ENCODE results near the gene IFRD1. TPM values are rescaled to one million over a fixed set of nuclear protein-coding genes. Genes with fewer than 3 reads are reported as not detected.

IFRD1 gene
- total RNA-seq, 3 donors from 2014 or later (not counting 1 experiment from before 2014, with no cell fraction given) = 244 to 278 (median 261) TPM

DNA sequence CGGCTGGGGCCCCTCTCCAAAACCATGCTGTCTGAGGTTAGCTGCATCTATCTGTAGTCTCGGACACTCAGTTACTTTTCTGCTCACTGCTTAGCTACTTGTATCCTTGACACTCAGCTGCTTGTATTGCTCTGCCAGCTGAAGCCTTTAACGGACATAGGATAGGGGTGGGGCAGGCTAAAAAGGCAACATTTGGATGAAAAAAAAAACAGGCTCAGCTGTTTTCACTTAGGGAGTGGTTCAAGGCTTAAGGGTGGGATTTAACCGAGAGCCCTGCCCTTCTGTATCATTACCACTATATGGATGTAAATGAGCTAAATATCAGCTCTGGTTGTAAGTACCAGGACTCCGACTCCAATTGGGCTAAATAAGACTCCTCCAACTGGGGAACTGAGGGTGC lies 59.1 kb downstream of the IFRD1 start:
- Histone ChIP-seq H3K27ac (ENCODE audit: low read length) (no peak overlapping the region), H3K36me3 (ENCODE audit: control insufficient read depth, insufficient read depth, low read length) (no peaks in the 10 kb centered on the region), H3K27me3 (ENCODE audit: control insufficient read depth, insufficient read depth, low read length) (no peaks in the 10 kb centered on the region), H3K4me3 (ENCODE audit: low read length) (no peak overlapping the region), H3K4me1 (ENCODE audit: control insufficient read depth, insufficient read depth, low read length) (peaks cover 3% of the 10 kb centered on the region), H3K9me3 (ENCODE audit: control insufficient read depth, insufficient read depth, low read length) (no peaks in the 10 kb centered on the region)
- DNase-seq (no peak), ATAC-seq (no peak)
- Mint-ChIP-seq H3K36me3 (no peaks in the 10 kb centered on the region), H3K9me3 (no peaks in the 10 kb centered on the region), H3K27me3 (ENCODE audit: low read depth in 2 of 2) (peaks cover 2 to 6% of the 10 kb centered on the region in 2 donors), H3K4me1 (no peaks in the 10 kb centered on the region), H3K27ac (no peak overlapping the region), H3K4me3 (no peak overlapping the region)
- TF ChIP-seq, protein P1, sequence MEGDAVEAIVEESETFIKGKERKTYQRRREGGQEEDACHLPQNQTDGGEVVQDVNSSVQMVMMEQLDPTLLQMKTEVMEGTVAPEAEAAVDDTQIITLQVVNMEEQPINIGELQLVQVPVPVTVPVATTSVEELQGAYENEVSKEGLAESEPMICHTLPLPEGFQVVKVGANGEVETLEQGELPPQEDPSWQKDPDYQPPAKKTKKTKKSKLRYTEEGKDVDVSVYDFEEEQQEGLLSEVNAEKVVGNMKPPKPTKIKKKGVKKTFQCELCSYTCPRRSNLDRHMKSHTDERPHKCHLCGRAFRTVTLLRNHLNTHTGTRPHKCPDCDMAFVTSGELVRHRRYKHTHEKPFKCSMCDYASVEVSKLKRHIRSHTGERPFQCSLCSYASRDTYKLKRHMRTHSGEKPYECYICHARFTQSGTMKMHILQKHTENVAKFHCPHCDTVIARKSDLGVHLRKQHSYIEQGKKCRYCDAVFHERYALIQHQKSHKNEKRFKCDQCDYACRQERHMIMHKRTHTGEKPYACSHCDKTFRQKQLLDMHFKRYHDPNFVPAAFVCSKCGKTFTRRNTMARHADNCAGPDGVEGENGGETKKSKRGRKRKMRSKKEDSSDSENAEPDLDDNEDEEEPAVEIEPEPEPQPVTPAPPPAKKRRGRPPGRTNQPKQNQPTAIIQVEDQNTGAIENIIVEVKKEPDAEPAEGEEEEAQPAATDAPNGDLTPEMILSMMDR (IDR thresholded peaks at IDR 0.05) = no peak
- 96% methylated on average over 3 of the region's 5 CpGs for WGBS (ENCODE audit: insufficient coverage)
- intact Hi-C loops (cut with micrococcal nuclease) = no loop called here

DNA sequence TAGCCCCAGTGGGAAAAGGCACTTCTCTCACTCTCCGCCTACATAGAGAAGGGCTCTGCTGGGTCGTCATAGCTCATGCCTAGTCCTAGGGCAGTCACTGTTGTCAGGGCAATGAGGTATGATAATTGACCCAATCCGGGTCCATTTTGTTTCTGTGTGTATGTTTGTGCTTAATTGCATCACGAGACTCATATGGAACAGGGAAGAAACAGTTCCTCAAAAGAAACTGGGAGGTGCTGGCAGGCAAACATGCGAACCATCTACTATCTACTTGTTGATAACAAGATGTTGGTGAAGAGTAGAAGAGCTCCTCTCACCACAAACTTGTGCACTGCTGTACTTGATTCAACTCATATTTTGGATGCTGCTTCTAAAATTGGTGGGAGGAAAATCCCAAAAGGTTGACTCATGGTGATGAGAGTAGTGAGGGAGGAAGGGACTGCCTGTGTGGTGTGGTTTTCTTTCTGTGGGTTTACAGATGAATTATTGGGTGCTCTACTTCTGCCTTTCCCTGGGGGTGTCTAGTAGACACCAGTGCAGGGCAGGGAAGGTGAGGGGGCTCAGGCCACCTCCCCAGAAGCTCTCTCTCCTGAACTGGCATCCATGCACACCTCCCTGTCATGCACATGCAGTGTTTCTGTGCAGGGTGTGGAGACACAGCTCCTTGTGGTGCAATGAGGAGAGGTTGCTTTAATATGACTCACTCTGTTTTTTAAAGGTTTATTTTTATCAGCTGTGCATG lies 59.9 kb downstream of the IFRD1 start:
- no peaks in the 10 kb centered on the region for H3K4me1 Mint-ChIP-seq
- H3K27me3 ChIP-seq (ENCODE audit: control insufficient read depth, insufficient read depth, low read length) = no peaks in the 10 kb centered on the region
- H3K4me3 Mint-ChIP-seq = no peak overlapping the region
- H3K36me3 ChIP-seq (ENCODE audit: control insufficient read depth, insufficient read depth, low read length) = no peaks in the 10 kb centered on the region
- no peaks in the 10 kb centered on the region for H3K9me3 ChIP-seq (ENCODE audit: control insufficient read depth, insufficient read depth, low read length)
- no peaks in the 10 kb centered on the region for H3K36me3 Mint-ChIP-seq
- WGBS (ENCODE audit: insufficient coverage) = 71% methylated on average over 4 of the region's 5 CpGs
- no peak overlapping the region for H3K27ac ChIP-seq (ENCODE audit: low read length)
- intact Hi-C loops (cut with micrococcal nuclease) = no loop called here
- H3K27ac Mint-ChIP-seq = no peak overlapping the region
- no peak for ATAC-seq
- H3K27me3 Mint-ChIP-seq (ENCODE audit: low read depth in 2 of 2) = peaks cover 2 to 6% of the 10 kb centered on the region in 2 donors
- TF ChIP-seq, protein P1 (IDR thresholded peaks at IDR 0.05) = no peak
- H3K4me3 ChIP-seq (ENCODE audit: low read length) = no peak overlapping the region
- no peaks in the 10 kb centered on the region for H3K9me3 Mint-ChIP-seq
- DNase-seq = no peak
- peaks cover 3% of the 10 kb centered on the region for H3K4me1 ChIP-seq (ENCODE audit: control insufficient read depth, insufficient read depth, low read length)

DNA sequence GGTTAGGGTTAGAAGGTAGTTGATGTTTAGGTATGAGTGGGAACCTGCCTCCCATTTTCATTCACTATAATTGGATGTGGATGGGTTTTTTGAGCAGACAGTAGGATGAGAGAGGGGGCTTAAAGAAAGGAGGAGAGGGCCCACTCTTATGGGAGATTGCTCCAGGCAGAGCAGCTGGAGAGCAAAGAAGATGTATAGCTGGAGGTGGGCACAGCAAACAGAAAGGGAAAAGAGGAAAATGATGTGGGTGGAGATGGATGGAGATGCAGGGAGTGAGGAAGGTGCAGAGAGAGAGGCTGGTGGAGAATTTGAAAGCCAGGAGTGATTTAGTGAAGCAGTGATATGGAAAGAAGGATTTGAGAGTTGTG lies 60.5 kb downstream of the IFRD1 start:
- Histone ChIP-seq H3K4me3 (ENCODE audit: low read length) (no peak overlapping the region), H3K27me3 (ENCODE audit: control insufficient read depth, insufficient read depth, low read length) (no peaks in the 10 kb centered on the region), H3K27ac (ENCODE audit: low read length) (no peak overlapping the region), H3K4me1 (ENCODE audit: control insufficient read depth, insufficient read depth, low read length) (peaks cover 3% of the 10 kb centered on the region), H3K36me3 (ENCODE audit: control insufficient read depth, insufficient read depth, low read length) (no peaks in the 10 kb centered on the region), H3K9me3 (ENCODE audit: control insufficient read depth, insufficient read depth, low read length) (no peaks in the 10 kb centered on the region)
- TF ChIP-seq, protein P1 (IDR thresholded peaks at IDR 0.05) = no peak
- H3K4me1 Mint-ChIP-seq = no peaks in the 10 kb centered on the region
- no peaks in the 10 kb centered on the region for H3K36me3 Mint-ChIP-seq
- H3K9me3 Mint-ChIP-seq = no peaks in the 10 kb centered on the region
- intact Hi-C loops (cut with micrococcal nuclease) = no loop called here
- no peak overlapping the region for H3K4me3 Mint-ChIP-seq
- ATAC-seq (no peak), DNase-seq (no peak)
- H3K27ac Mint-ChIP-seq = no peak overlapping the region
- peaks cover 2 to 6% of the 10 kb centered on the region in 2 donors for H3K27me3 Mint-ChIP-seq (ENCODE audit: low read depth in 2 of 2)

Data from natural killer cell (primary cell).